K562 (cell line): ENCODE measurements around the gene ZNF516. TPM values are rescaled to one million over a fixed set of nuclear protein-coding genes. Genes with fewer than 3 reads are reported as not detected.

Source experiments
- ATAC-seq: fragments of 200-7000 bp; cut with Tn5 transposase; 3 replicates; pipeline ENCODE4 v1.9.1; 2020; ENCODE audit warnings: moderate library complexity
- BruUV-seq: library from RNA; stranded (reverse); fragments of 400-500 nt; replicated peaks from 2 replicates; lab custom pipeline; 2021; lab: Mats Ljungman, UMichigan
- CTCF ChIA-PET: fragments of 300-600 bp; formaldehyde crosslinking; extraction: SDS; loops from one replicate; lab custom pipeline; 2021; ENCODE audit warnings: low intra/inter-chr PET ratio; lab: Yijun Ruan, JAX
- POLR2A ChIA-PET: fragments of 300-600, 350-650 bp; sonication (Branson Sonifier 250); formaldehyde crosslinking; extraction: SDS; loops from one replicate; lab custom pipeline; 2021; ENCODE audit warnings: antibody characterized with exemption, inconsistent platforms; lab: Yijun Ruan, JAX
- DNase-seq, 4 experiments: peaks; one replicate each; pipeline versions ENCODE4 v3.0.0 to v3.0.0-alpha.2; 2011 to 2018; ENCODE audit warnings: low spot score in 3 of 4, mixed read lengths in 3 of 4; ENCODE audit errors: extremely low read depth in 1 of 4
- FAIRE-seq: peaks from 2 replicates; lab custom pipeline; 2011; peaks lifted over from hg19 to GRCh38; lab: Jason Lieb, UNC
- H2AFZ ChIP-seq: 2 replicates; pipeline ENCODE4 v1.6.0; 2011; ENCODE audit warnings: low read depth, low read length, control low read depth, inconsistent platforms
- H3K27ac ChIP-seq: fragments of 200-600 bp; 3 replicates; pipeline ENCODE4 v1.8.0; 2011; ENCODE audit warnings: low read depth, mild to moderate bottlenecking, control low read depth, inconsistent platforms, low read length, moderate library complexity, mixed read lengths; ENCODE audit errors: extremely low read depth
- H3K27me3 ChIP-seq, 2 experiments: fragments of 300-600 bp in 1 of 2; 2 replicates in 1 of 2; 3 replicates in 1 of 2; pipeline versions ENCODE4 v1.6.0 to v1.8.0; 2011; ENCODE audit warnings: inconsistent platforms in 2 of 2, low read length in 2 of 2, mild to moderate bottlenecking in 1 of 2, mixed read lengths in 1 of 2, moderate library complexity in 1 of 2; ENCODE audit not compliant: control insufficient read depth in 2 of 2, insufficient read depth in 2 of 2
- H3K36me3 ChIP-seq: fragments of 300-600 bp; 3 replicates; pipeline ENCODE4 v1.8.0; 2011; ENCODE audit warnings: mild to moderate bottlenecking, low read length, inconsistent platforms; ENCODE audit not compliant: control insufficient read depth, insufficient read depth
- H3K4me1 ChIP-seq, 2 experiments: fragments of 200-600 bp in 1 of 2; replicated peaks in 1 of 2; 2 replicates in 1 of 2; 3 replicates in 1 of 2; pipeline versions ENCODE4 v1.5.1 to v1.8.0; 2011; ENCODE audit warnings: inconsistent platforms in 2 of 2, low read length in 2 of 2, mild to moderate bottlenecking in 1 of 2, mixed read lengths in 1 of 2, moderate library complexity in 1 of 2; ENCODE audit not compliant: control insufficient read depth in 2 of 2, insufficient read depth in 2 of 2
- H3K4me2 ChIP-seq: 2 replicates; pipeline ENCODE4 v1.6.1; 2011; ENCODE audit warnings: low read length, control low read depth, inconsistent platforms, mixed read lengths; ENCODE audit not compliant: insufficient read depth
- H3K4me3 ChIP-seq: fragments of 200-600 bp; sonication (generic), shearing (Covaris generic); 2 replicates; pipeline ENCODE4 v1.5.1; 2016; ENCODE audit warnings: control low read depth, inconsistent platforms
- H3K79me2 ChIP-seq: fragments of 200-600 bp; 3 replicates; pipeline ENCODE4 v1.8.0; 2011; ENCODE audit warnings: low read length, inconsistent platforms; ENCODE audit not compliant: control insufficient read depth, insufficient read depth
- H3K9ac ChIP-seq, 2 experiments: 2 replicates each; pipeline versions ENCODE4 v1.6.0 to v1.6.1; 2011; ENCODE audit warnings: low read depth in 2 of 2, low read length in 2 of 2, control low read depth in 1 of 2, inconsistent platforms in 1 of 2, mild to moderate bottlenecking in 1 of 2, mixed read lengths in 1 of 2; ENCODE audit not compliant: insufficient read depth in 1 of 2
- H3K9me1 ChIP-seq: one replicate; pipeline ENCODE4 v1.6.0; 2011; ENCODE audit warnings: inconsistent platforms, mild to moderate bottlenecking, low read length, moderate library complexity; ENCODE audit not compliant: control insufficient read depth, insufficient read depth
- H3K9me3 ChIP-seq: replicated peaks from 2 replicates; pipeline ENCODE4 v1.5.1; 2011; ENCODE audit warnings: low read depth, low read length, inconsistent platforms; ENCODE audit not compliant: control insufficient read depth, insufficient read depth
- H4K20me1 ChIP-seq: replicated peaks from 2 replicates; pipeline ENCODE4 v1.6.1; 2011; ENCODE audit warnings: low read length, inconsistent platforms, mixed read lengths; ENCODE audit not compliant: control insufficient read depth, insufficient read depth
- CTCF ChIP-seq, 3 experiments: IDR thresholded peaks in 2 of 3; conservative IDR thresholded peaks in 1 of 3; 2 replicates each; pipeline ENCODE4 v1.5.1; 2011 to 2012; ENCODE audit warnings: low read length in 3 of 3, mild to moderate bottlenecking in 3 of 3, control low read depth in 2 of 3, improper control_type of control experiment in 1 of 3, inconsistent platforms in 1 of 3, low read depth in 1 of 3, mixed read lengths in 1 of 3, moderate library complexity in 1 of 3; ENCODE audit not compliant: insufficient read depth in 2 of 3
- E2F4 ChIP-seq: sonication (generic); formaldehyde crosslinking; IDR thresholded peaks from 2 replicates; pipeline ENCODE4 v1.8.0; 2022; ENCODE audit warnings: mild to moderate bottlenecking, low read depth, missing genetic modification reagents
- GATAD2A ChIP-seq: fragments of 450-650 bp; IDR thresholded peaks from 2 replicates; pipeline ENCODE4 v1.6.1; 2017
- GATAD2B ChIP-seq: fragments of 450-650 bp; IDR thresholded peaks from 2 replicates; pipeline ENCODE4 v1.6.1; 2017; ENCODE audit warnings: mild to moderate bottlenecking, borderline replicate concordance
- NFIC ChIP-seq: fragments of 450-650 bp; IDR thresholded peaks from 2 replicates; pipeline ENCODE4 v1.6.1; 2017; ENCODE audit warnings: mild to moderate bottlenecking, inconsistent platforms
- POU5F1 ChIP-seq: fragments of 150-350 bp; IDR thresholded peaks from 2 replicates; pipeline ENCODE4 v1.6.1; 2014; ENCODE audit warnings: borderline replicate concordance, low read length, low read depth, mild to moderate bottlenecking; ENCODE audit not compliant: partially characterized antibody
- RAD21 ChIP-seq, 2 experiments: fragments of 250-450 bp in 1 of 2; fragments of 450-650 bp in 1 of 2; sonication (Bioruptor Pico) in 1 of 2; formaldehyde crosslinking in 1 of 2; IDR thresholded peaks in 1 of 2; conservative IDR thresholded peaks in 1 of 2; 2 replicates each; pipeline versions ENCODE4 v1.4.0 to v1.8.0; 2020 to 2022; ENCODE audit warnings: mild to moderate bottlenecking in 2 of 2, moderate library complexity in 1 of 2
- ZBTB26 ChIP-seq: fragments of 450-650 bp; formaldehyde crosslinking; IDR thresholded peaks from 2 replicates; pipeline ENCODE4 v1.4.0; 2022; ENCODE audit warnings: missing genetic modification characterization
- ZBTB33 ChIP-seq: sonication (generic); formaldehyde crosslinking; IDR thresholded peaks from 2 replicates; pipeline ENCODE4 v1.8.1; 2023; ENCODE audit warnings: mild to moderate bottlenecking, missing genetic modification reagents
- ZC3H8 ChIP-seq: fragments of 450-650 bp; IDR thresholded peaks from 2 replicates; pipeline ENCODE4 v1.6.1; 2017
- ZNF12 ChIP-seq: sonication (generic); formaldehyde crosslinking; IDR thresholded peaks from 2 replicates; pipeline ENCODE4 v1.4.0; 2020; ENCODE audit warnings: mild to moderate bottlenecking, missing genetic modification reagents
- ZNF146 ChIP-seq: IDR thresholded peaks from one replicate; pipeline ENCODE4 v1.6.1; 2018; ENCODE audit warnings: missing compliant biosample characterization; ENCODE audit not compliant: unreplicated experiment
- ZNF24 ChIP-seq: fragments of 450-650 bp; IDR thresholded peaks from 2 replicates; pipeline ENCODE4 v1.6.1; 2016
- ZNF408 ChIP-seq: fragments of 250-450 bp; sonication (Bioruptor Pico); IDR thresholded peaks from 2 replicates; pipeline ENCODE4 v1.4.0; 2020; ENCODE audit warnings: low read depth, mild to moderate bottlenecking, moderate library complexity
- WGBS: fragments of 100-300 bp; shearing (Covaris generic); methylation state at CpG from one replicate; pipeline ENCODE4 v1.1.6; 2016; ENCODE audit warnings: low coverage, mixed read lengths; ENCODE audit not compliant: insufficient coverage; ENCODE audit errors: missing lambda C conversion rate; 5-methylcytosine and 5-hydroxymethylcytosine counted together
- in situ Hi-C: fragments of 300-500 bp; cut with MboI; formaldehyde crosslinking; loops from 4 replicates; pipeline ENCODE4 v1.15.0; 2018; ENCODE audit warnings: inconsistent platforms, mixed read lengths
- intact Hi-C: fragments of 100-400 bp; cut with micrococcal nuclease; formaldehyde crosslinking; loops from 2 replicates; pipeline ENCODE4 v1.14.2; 2022
- polyA plus RNA-seq, 8 experiments: library from polyadenylated mRNA; depleted of rRNA in 4 of 8; stranded (reverse) in 5 of 8; unstranded in 3 of 8; fragments of >200 nt; fragmentation: Nextera tagmentation in 2 of 8; fragmentation: Illumina TruSeq in 1 of 8; extraction: Ambion mirVana in 2 of 8; extraction: Trizol in 1 of 8; gene quantifications; 2 replicates each; pipeline versions ENCODE4 v1.2.1 to v1.2.3, GENCODE V29; 2011 to 2014; ENCODE audit warnings: inconsistent platforms in 1 of 8, missing spikeins in 1 of 8
- total RNA-seq, 7 experiments: library from RNA; depleted of rRNA in 6 of 7; stranded (reverse); fragments of >200 nt in 6 of 7; fragmentation: Illumina TruSeq in 2 of 7; extraction: Trizol in 2 of 7; gene quantifications; 2 replicates each; pipeline versions ENCODE4 v1.2.1 to v1.2.3, GENCODE V29; 2011 to 2021; ENCODE audit warnings: low replicate concordance in 1 of 7

ZNF516 gene
- total and polyA plus RNA-seq, 9 of the 15 experiments (the other 6 are each of a cell fraction or from before 2014, with no cell fraction given) = 0.04 to 0.20 (median 0.08) TPM; not detected in 3

- H2AFZ ChIP-seq = no peak overlapping the region
- no peaks in the 10 kb centered on the region for H3K9me3 ChIP-seq
- H4K20me1 ChIP-seq = no peaks in the 10 kb centered on the region
- peaks cover 0 to 7% of the 10 kb centered on the region in 2 experiments; a peak in 1 of 5 replicates for H3K27me3 ChIP-seq
- peak; percentile 84 for ATAC-seq
- FAIRE-seq = no peak
- H3K9me1 ChIP-seq = no peaks in the 10 kb centered on the region
- 0 out of 5 replicates have a peak, but pooled peaks cover 0 to 3% of the 10 kb centered on the region in 2 experiments for H3K4me1 ChIP-seq
- POLR2A ChIA-PET = no interaction called here
- no peaks in the 10 kb centered on the region for H3K36me3 ChIP-seq
- H3K9ac ChIP-seq = no peak overlapping the region
- intact Hi-C loops = no loop called here
- CTCF ChIA-PET = interaction anchor here (0.7 to 1.7 kb wide), 2 partner anchors 20 to 304 kb away, joined by 5 to 7 read pairs; no protein-coding TSS in a partner anchor
- BruUV-seq = no TSS peak
- no peaks in the 10 kb centered on the region for H3K79me2 ChIP-seq
- DNase-seq = peak; percentile 28 to 46 (median 40)
- H3K27ac ChIP-seq = no peak overlapping the region
- 10% methylated on average over 18 of the region's 37 CpGs for WGBS
- H3K4me2 ChIP-seq = no peak overlapping the region
- H3K4me3 ChIP-seq = no peak overlapping the region
- in situ Hi-C loops = loop anchor here (5.0 kb wide), 1 partner anchor 301 kb away; no protein-coding TSS in a partner anchor
- TF ChIP-seq GATAD2B = no peak
- TF ChIP-seq ZNF408 = no peak
- TF ChIP-seq ZBTB33 (CRISPR knock-in tag) = no peak
- no peak for TF ChIP-seq ZNF24
- no peak for TF ChIP-seq NFIC
- TF ChIP-seq ZNF146 = no peak
- TF ChIP-seq POU5F1 = no peak
- no peak for TF ChIP-seq ZC3H8
- TF ChIP-seq ZNF12 = no peak
- peak; percentile 35 to 47 (median 46); a peak in 5 of 6 replicates for TF ChIP-seq CTCF (IDR thresholded peaks at IDR 0.05 in 2 of 3, conservative IDR thresholded peaks at IDR 0.05 in 1 of 3; ENCODE audit: insufficient read depth in 2 of 3, low read depth in 1 of 3, low read length in 3 of 3)
- peak; percentile 13 to 36; a peak in 2 of 4 replicates for TF ChIP-seq RAD21 (CRISPR knock-in tag; conservative IDR thresholded peaks at IDR 0.05 in 1 of 2, IDR thresholded peaks at IDR 0.05 in 1 of 2)
- no peak for TF ChIP-seq ZBTB26
- no peak for TF ChIP-seq GATAD2A
- no peak for TF ChIP-seq E2F4
These were observed 89.2 kb downstream of the ZNF516 start for GRCh38 chr18:76405681-76406356.
